ELR (cell line): ENCODE measurements around the gene TMEM150A.
A peak's percentile ranks its signal among the peaks of the same experiment; 100 is the strongest.
"Not testable (repeated sequence)": the region's sequence is repeated elsewhere in the genome, so short reads cannot be mapped to it uniquely, and the experiment has no call there.

Experiments used
- DNase-seq: peaks from one replicate; pipeline ENCODE4 v3.0.0-alpha.2; 2015; ENCODE audit warnings: low read depth

Gene TMEM150A

GRCh38 chr2:85593023-85593422 lies 9.5 kb downstream of the TMEM150A start:
- no peak for DNase-seq

GRCh38 chr2:85592299-85592698 lies 10.2 kb downstream of the TMEM150A start:
- not testable (repeated sequence) for DNase-seq

- no peak for DNase-seq
Observed at GRCh38 chr2:85591563-85591962, 10.9 kb downstream of the TMEM150A start.

- no peak for DNase-seq
Observed at GRCh38 chr2:85590950-85591349, 11.5 kb downstream of the TMEM150A start.

GRCh38 chr2:85589982-85590791 lies 12.3 kb downstream of the TMEM150A start:
- DNase-seq: peak; percentile 57

- no peak for DNase-seq
Observed at GRCh38 chr2:85589181-85589580, 13.3 kb downstream of the TMEM150A start.

GRCh38 chr2:85588645-85589044 lies 13.9 kb downstream of the TMEM150A start:
- no peak for DNase-seq

- no peak for DNase-seq
Observed at GRCh38 chr2:85588236-85588635, 14.3 kb downstream of the TMEM150A start.

- peak; percentile 63 for DNase-seq
Observed at GRCh38 chr2:85585781-85586105, 16.8 kb downstream of the TMEM150A start.

- DNase-seq: peak; percentile 85
Observed at GRCh38 chr2:85584857-85585780, 17.4 kb downstream of the TMEM150A start.

GRCh38 chr2:85584354-85584856 lies 18.1 kb downstream of the TMEM150A start, which contains the start of gene VAMP5:
TSS of gene VAMP5 (plus strand) at chr2:85584431. CDS start at chr2:85584491, 60 bp downstream.
- peak; percentile 55 for DNase-seq

- peak; percentile 20 for DNase-seq
Observed at GRCh38 chr2:85583667-85584353, 18.7 kb downstream of the TMEM150A start.

GRCh38 chr2:85582492-85582891 lies 20.0 kb downstream of the TMEM150A start:
- no peak for DNase-seq

GRCh38 chr2:85580206-85580605 lies 22.3 kb downstream of the TMEM150A start:
- DNase-seq: no peak

- DNase-seq: no peak
Observed at GRCh38 chr2:85579266-85579935, 23.1 kb downstream of the TMEM150A start.

GRCh38 chr2:85578243-85579180 lies 24.0 kb downstream of the TMEM150A start:
- no peak for DNase-seq

- DNase-seq: no peak
Observed at GRCh38 chr2:85577386-85578242, 24.9 kb downstream of the TMEM150A start, which contains the start of gene VAMP8. TSS of gene VAMP8 (plus strand) at chr2:85577586. CDS start at chr2:85577647, 61 bp downstream.

GRCh38 chr2:85577063-85577385 lies 25.5 kb downstream of the TMEM150A start:
- no peak for DNase-seq

GRCh38 chr2:85575739-85576138 lies 26.8 kb downstream of the TMEM150A start:
- DNase-seq: no peak
